Gastrocnemius medialis (tissue), 4 donors: Measurements from ENCODE around the gene BAHCC1. TPM values are rescaled to one million over a fixed set of nuclear protein-coding genes. Genes with fewer than 3 reads are reported as not detected.
A peak's percentile ranks its signal among the peaks of the same experiment; 100 is the strongest.

Experiments
- ATAC-seq, 2 donors: fragments of 150-250 bp; one replicate each; pipeline ENCODE4 v1.9.1; 2016
- DNase-seq, 2 donors: peaks; one replicate each; pipeline ENCODE4 v3.0.0-alpha.2; 2019
- H3K27ac ChIP-seq, 4 donors: fragments of 200-600 bp; sonication (generic); 1 replicate in 1 of 4; 2 replicates in 3 of 4; pipeline ENCODE4 v1.5.1; 2016 to 2018; ENCODE audit warnings: mild to moderate bottlenecking in 2 of 4, moderate library complexity in 1 of 4
- H3K27me3 ChIP-seq, 3 donors: fragments of 200-600 bp; sonication (generic) in 2 of 3; 1 replicate in 1 of 3; 2 replicates in 2 of 3; pipeline versions ENCODE4 v1.5.1 to v1.6.0; 2016 to 2019; ENCODE audit warnings: mild to moderate bottlenecking in 1 of 3, moderate library complexity in 1 of 3
- H3K36me3 ChIP-seq, 2 donors: fragments of 200-600 bp; sonication (generic) in 1 of 2; one replicate each; pipeline ENCODE4 v1.5.1; 2017 to 2018
- H3K4me1 ChIP-seq, 2 donors: fragments of 200-600 bp; sonication (generic) in 1 of 2; one replicate each; pipeline ENCODE4 v1.5.1; 2016 to 2017; ENCODE audit warnings: mild to moderate bottlenecking in 2 of 2
- H3K4me3 ChIP-seq, 4 donors: fragments of 200-600 bp; sonication (generic) in 3 of 4; 1 replicate in 1 of 4; 2 replicates in 3 of 4; pipeline ENCODE4 v1.5.1; 2016 to 2019; ENCODE audit warnings: mild to moderate bottlenecking in 2 of 4
- H3K9me3 ChIP-seq, 3 donors: fragments of 200-600 bp; sonication (generic) in 2 of 3; 1 replicate in 1 of 3; 2 replicates in 2 of 3; pipeline ENCODE4 v1.5.1; 2016 to 2019
- CTCF ChIP-seq, 5 experiments: fragments of 450-650 bp in 3 of 5; fragments of 200-600 bp in 2 of 5; sonication (generic) in 2 of 5; IDR thresholded peaks in 4 of 5; conservative IDR thresholded peaks in 1 of 5; 1 replicate in 4 of 5; 2 replicates in 1 of 5; pipeline ENCODE4 v1.5.1; 2016 to 2019; ENCODE audit warnings: antibody characterized with exemption in 5 of 5, mild to moderate bottlenecking in 3 of 5, moderate library complexity in 3 of 5
- POLR2A ChIP-seq, 2 donors: fragments of 450-650 bp; IDR thresholded peaks; one replicate each; pipeline ENCODE4 v1.6.1; 2017; ENCODE audit warnings: antibody characterized with exemption in 2 of 2, mild to moderate bottlenecking in 2 of 2, moderate library complexity in 2 of 2
- in situ Hi-C, 4 donors: fragments of 200-750 bp; cut with MboI; loops; one replicate each; pipeline versions ENCODE4 v1.15.0 to v1.8.0; 2017; ENCODE audit warnings: low sequenced_read_pairs in 4 of 4
- intact Hi-C: fragments of 100-400 bp; cut with DNase I; formaldehyde crosslinking; loops from one replicate; pipeline ENCODE4 v1.15.1; 2023; ENCODE audit warnings: low total_unique reads
- total RNA-seq, 4 donors: library from RNA; depleted of rRNA; stranded (reverse); fragments of >200 nt; gene quantifications; one replicate each; pipeline versions ENCODE4 v1.1.0 to v1.2.3, GENCODE V29; 2016

The BAHCC1 gene
- total RNA-seq, 4 donors from 2014 or later, result 2.5 to 8.4 (median 5.8) TPM

GRCh38 chr17:81457917-81458555 lies 62.8 kb downstream of the BAHCC1 start:
- no peak for DNase-seq
- Histone ChIP-seq H3K27ac (no peak overlapping the region), H3K4me3 (no peak overlapping the region), H3K27me3 (no peaks in the 10 kb centered on the region), H3K4me1 (no peaks in the 10 kb centered on the region), H3K36me3 (peaks cover 0 to 10% of the 10 kb centered on the region in 2 donors), H3K9me3 (no peaks in the 10 kb centered on the region)
- TF ChIP-seq POLR2A (IDR thresholded peaks at IDR 0.05), result no peak
- TF ChIP-seq CTCF (IDR thresholded peaks at IDR 0.05 in 4 of 5, conservative IDR thresholded peaks at IDR 0.05 in 1 of 5), result no peak
- intact Hi-C loops, result no loop called here
- in situ Hi-C loops, result no loop called here
- ATAC-seq, result no peak

DNA sequence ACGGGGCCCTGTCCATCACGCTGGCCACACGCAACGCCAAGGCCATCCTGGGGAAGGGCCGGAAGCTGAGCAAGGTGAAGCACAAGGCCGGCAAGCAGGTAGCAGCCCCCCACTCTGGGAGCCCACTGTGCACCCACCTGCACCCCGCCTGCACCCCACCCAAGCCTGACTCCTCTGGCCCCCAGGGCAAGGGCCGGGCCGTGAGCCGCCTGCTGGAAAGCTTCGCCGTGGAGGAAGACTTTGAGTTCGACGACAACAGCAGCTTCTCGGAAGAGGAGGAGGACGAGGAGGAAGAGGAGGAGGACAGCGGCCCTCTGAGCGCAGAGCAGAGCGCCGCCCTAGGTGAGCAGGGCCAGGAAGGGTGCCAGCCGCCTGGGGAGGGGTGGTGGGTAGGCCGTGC lies 63.4 kb downstream of the BAHCC1 start:
- Histone ChIP-seq H3K36me3 (peaks cover 0 to 10% of the 10 kb centered on the region in 2 donors), H3K9me3 (no peaks in the 10 kb centered on the region), H3K27me3 (no peaks in the 10 kb centered on the region), H3K4me3 (peak overlapping the region in 1 of 4 donors; percentile 31), H3K27ac (peak overlapping the region in 1 of 4 donors; percentile 49), H3K4me1 (no peaks in the 10 kb centered on the region)
- TF ChIP-seq CTCF (IDR thresholded peaks at IDR 0.05 in 4 of 5, conservative IDR thresholded peaks at IDR 0.05 in 1 of 5) (no peak), POLR2A (IDR thresholded peaks at IDR 0.05) (no peak)
- intact Hi-C loops (no loop called here), in situ Hi-C loops (no loop called here)
- DNase-seq, result no peak
- no peak for ATAC-seq

- H3K4me1 ChIP-seq, result no peaks in the 10 kb centered on the region
- DNase-seq, result no peak
- intact Hi-C loops (no loop called here), in situ Hi-C loops (no loop called here)
- H3K27me3 ChIP-seq, result no peaks in the 10 kb centered on the region
- H3K9me3 ChIP-seq, result no peaks in the 10 kb centered on the region
- peaks cover 0 to 10% of the 10 kb centered on the region in 2 donors for H3K36me3 ChIP-seq
- H3K27ac ChIP-seq, result peak overlapping the region in 1 of 4 donors; percentile 49
- ATAC-seq, result no peak
- H3K4me3 ChIP-seq, result peak overlapping the region in 1 of 4 donors; percentile 31
- no peak for TF ChIP-seq POLR2A (IDR thresholded peaks at IDR 0.05)
- no peak for TF ChIP-seq CTCF (IDR thresholded peaks at IDR 0.05 in 4 of 5, conservative IDR thresholded peaks at IDR 0.05 in 1 of 5)
Observed at GRCh38 chr17:81459224-81459623, 64.0 kb downstream of the BAHCC1 start.

- DNase-seq (no peak), ATAC-seq (no peak)
- no peak overlapping the region for H3K27ac ChIP-seq
- intact Hi-C loops, result no loop called here
- no peaks in the 10 kb centered on the region for H3K27me3 ChIP-seq
- peaks cover 0 to 10% of the 10 kb centered on the region in 2 donors for H3K36me3 ChIP-seq
- H3K4me1 ChIP-seq, result no peaks in the 10 kb centered on the region
- no peaks in the 10 kb centered on the region for H3K9me3 ChIP-seq
- in situ Hi-C loops, result no loop called here
- peak overlapping the region in 1 of 4 donors; percentile 31 for H3K4me3 ChIP-seq
- TF ChIP-seq POLR2A (IDR thresholded peaks at IDR 0.05) (no peak), CTCF (IDR thresholded peaks at IDR 0.05 in 4 of 5, conservative IDR thresholded peaks at IDR 0.05 in 1 of 5) (no peak)
Observed at GRCh38 chr17:81459864-81460263, 64.6 kb downstream of the BAHCC1 start.
